ENCODE measurements around the gene TMEM203.

TMEM203 gene

GRCh38 chr9:137217276-137218211, 12.1 kb upstream of the TMEM203 start:
- peak; percentile 83 for DNase-seq (ENCODE audit: low spot score)

- DNase-seq (ENCODE audit: low spot score) = no peak
Observed at GRCh38 chr9:137216188-137216965, 10.9 kb upstream of the TMEM203 start.

- no peak for DNase-seq (ENCODE audit: low spot score)
Observed at GRCh38 chr9:137215196-137215986, 9.9 kb upstream of the TMEM203 start.

GRCh38 chr9:137214620-137215019, 9.2 kb upstream of the TMEM203 start:
- DNase-seq (ENCODE audit: low spot score) = no peak

GRCh38 chr9:137213160-137214060, 8.0 kb upstream of the TMEM203 start:
- DNase-seq (ENCODE audit: low spot score) = no peak

GRCh38 chr9:137212520-137212919, 7.1 kb upstream of the TMEM203 start:
- DNase-seq (ENCODE audit: low spot score) = no peak

- no peak for DNase-seq (ENCODE audit: low spot score)
Observed at GRCh38 chr9:137211532-137211931, 6.1 kb upstream of the TMEM203 start.

GRCh38 chr9:137206602-137207001, 1.2 kb upstream of the TMEM203 start:
- DNase-seq (ENCODE audit: low spot score) = no peak

- DNase-seq (ENCODE audit: low spot score) = no peak
Observed at GRCh38 chr9:137204731-137205125, 720 bp downstream of the TMEM203 start.

GRCh38 chr9:137202966-137203365, 2.5 kb downstream of the TMEM203 start:
- no peak for DNase-seq (ENCODE audit: low spot score)

- no peak for DNase-seq (ENCODE audit: low spot score)
Observed at GRCh38 chr9:137201205-137201868, 4.1 kb downstream of the TMEM203 start.

GRCh38 chr9:137200311-137201204, 4.9 kb downstream of the TMEM203 start, which contains the start of gene TPRN:
Gene TPRN (minus strand): TSS chr9:137200741. CDS start chr9:137200711, 30 bp downstream.
- peak; percentile 100 for DNase-seq (ENCODE audit: low spot score)

GRCh38 chr9:137199411-137200121, 5.9 kb downstream of the TMEM203 start:
- DNase-seq (ENCODE audit: low spot score) = peak; percentile 43

- DNase-seq (ENCODE audit: low spot score) = no peak
Observed at GRCh38 chr9:137198902-137199283, 6.6 kb downstream of the TMEM203 start.

GRCh38 chr9:137198051-137198901, 7.2 kb downstream of the TMEM203 start:
- no peak for DNase-seq (ENCODE audit: low spot score)

GRCh38 chr9:137195525-137196220, 9.8 kb downstream of the TMEM203 start:
- no peak for DNase-seq (ENCODE audit: low spot score)

- no peak for DNase-seq (ENCODE audit: low spot score)
Observed at GRCh38 chr9:137194909-137195308, 10.5 kb downstream of the TMEM203 start.

Measured in hepatic stellate cell (primary cell).